GM12891 (cell line): ENCODE measurements around the gene NHS.

Experiments used
- DNase-seq: peaks from one replicate; pipeline ENCODE4 v3.0.0; 2011; ENCODE audit warnings: low spot score; ENCODE audit not compliant: insufficient read length
- FAIRE-seq: peaks from 2 replicates; lab custom pipeline; 2011; peaks lifted over from hg19 to GRCh38; lab: Jason Lieb, UNC
- PAX5 ChIP-seq: IDR thresholded peaks from 2 replicates; pipeline ENCODE4 v1.6.1; 2011; ENCODE audit warnings: low read length, moderate library complexity, mild to moderate bottlenecking; ENCODE audit not compliant: insufficient read depth, severe bottlenecking
- POLR2A ChIP-seq: IDR thresholded peaks from 2 replicates; pipeline ENCODE4 v1.6.1; 2011; ENCODE audit warnings: low read depth, low read length, control low read depth
- POLR2AphosphoS5 ChIP-seq: IDR thresholded peaks from 2 replicates; pipeline ENCODE4 v1.6.1; 2011; ENCODE audit warnings: low read depth, low read length, control low read depth
- POU2F2 ChIP-seq: IDR thresholded peaks from 2 replicates; pipeline ENCODE4 v1.6.1; 2011; ENCODE audit warnings: low read depth, mild to moderate bottlenecking, control low read depth, low read length, moderate library complexity
- SPI1 ChIP-seq: IDR thresholded peaks from 2 replicates; pipeline ENCODE4 v1.6.1; 2011; ENCODE audit warnings: low read depth, low read length, control low read depth
- TAF1 ChIP-seq: IDR thresholded peaks from 2 replicates; pipeline ENCODE4 v1.6.1; 2011; ENCODE audit warnings: low read depth, low read length, control low read depth

The NHS gene

DNA sequence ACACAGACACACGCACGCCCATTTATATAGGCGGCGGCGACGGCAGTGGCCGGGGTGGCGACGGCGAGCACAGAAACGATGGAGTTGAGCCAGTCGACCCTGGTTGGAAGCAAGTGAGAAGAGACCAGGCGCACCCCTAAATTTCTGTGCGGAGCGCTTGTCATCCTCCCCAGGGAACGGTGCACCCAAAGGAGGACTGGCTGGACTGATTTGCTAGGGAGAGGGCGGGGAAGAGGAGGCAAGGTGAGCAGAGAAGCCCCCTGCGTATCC lies 302 bp downstream of the NHS start:
- FAIRE-seq, result no peak
- no peak for DNase-seq
- no peak for TF ChIP-seq PAX5
- no peak for TF ChIP-seq POLR2A
- TF ChIP-seq POU2F2, result no peak
- TF ChIP-seq TAF1, result no peak
- no peak for TF ChIP-seq SPI1
- no peak for TF ChIP-seq POLR2AphosphoS5

DNA sequence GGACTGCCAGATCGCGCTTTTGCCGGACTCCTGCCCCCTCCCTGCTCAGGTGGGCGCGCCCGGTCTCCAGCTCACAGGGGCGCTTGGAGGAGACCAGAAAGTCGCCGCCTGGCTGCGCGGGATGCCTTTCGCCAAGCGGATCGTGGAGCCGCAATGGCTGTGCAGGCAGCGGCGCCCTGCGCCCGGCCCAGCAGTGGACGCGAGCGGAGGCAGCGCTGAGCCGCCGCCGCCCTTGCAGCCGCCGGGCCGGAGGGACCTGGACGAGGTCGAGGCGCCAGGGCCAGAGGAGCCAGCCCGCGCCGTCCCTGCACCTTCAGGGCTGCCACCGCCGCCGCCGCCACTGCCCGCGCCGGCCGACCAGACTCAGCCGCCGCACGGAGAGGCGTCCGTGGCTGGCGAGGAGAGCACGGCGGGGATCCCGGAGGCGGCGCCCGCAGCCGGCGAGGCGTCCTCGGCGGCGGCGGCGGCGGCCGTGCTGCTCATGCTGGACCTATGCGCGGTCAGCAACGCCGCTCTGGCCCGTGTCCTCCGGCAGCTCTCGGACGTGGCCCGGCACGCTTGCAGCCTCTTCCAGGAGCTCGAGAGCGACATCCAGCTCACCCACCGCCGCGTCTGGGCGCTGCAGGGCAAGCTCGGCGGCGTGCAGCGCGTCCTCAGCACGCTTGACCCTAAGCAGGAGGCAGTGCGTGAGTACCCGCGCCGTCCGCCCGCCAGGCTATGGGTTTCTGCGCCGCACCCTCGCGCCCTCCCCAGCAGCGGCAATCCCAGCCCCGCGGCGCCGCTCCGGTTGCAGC lies 834 bp downstream of the NHS start:
- FAIRE-seq, result no peak
- TF ChIP-seq PAX5 (no peak), POLR2A (no peak), POU2F2 (no peak), TAF1 (no peak)
- no peak for DNase-seq

DNA sequence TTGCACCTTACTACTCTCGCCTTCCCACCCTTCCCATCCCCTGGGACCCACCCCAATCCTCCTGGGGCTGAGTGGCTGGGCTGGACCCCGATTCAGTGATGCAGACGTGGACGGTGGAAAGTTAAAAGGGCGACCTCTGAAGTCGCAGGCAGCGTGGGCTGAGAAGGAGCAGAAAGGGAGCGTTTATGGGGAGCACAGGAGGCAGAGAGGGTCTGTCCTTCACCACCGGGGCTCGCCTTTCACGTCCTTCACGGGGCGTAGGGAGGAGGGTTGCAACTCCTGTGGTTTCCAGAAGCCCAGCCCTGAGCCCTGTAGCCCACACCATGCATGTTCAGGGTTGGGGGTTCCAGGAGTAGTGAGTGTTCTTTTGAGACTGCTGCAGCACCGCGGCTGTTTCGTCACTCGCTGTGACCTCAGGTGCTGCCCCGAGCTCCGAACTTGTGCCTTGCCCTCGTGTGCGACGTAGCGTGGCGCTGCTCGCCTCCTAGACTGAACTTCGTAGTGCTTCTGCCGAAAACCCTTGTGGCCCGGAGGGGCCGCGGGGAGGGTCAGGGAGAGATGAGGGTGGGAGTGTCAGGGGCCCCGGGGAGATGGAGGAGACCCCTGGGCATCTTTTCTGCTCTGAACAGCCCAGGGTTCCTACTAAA lies 1.6 kb downstream of the NHS start:
- FAIRE-seq (no peak), DNase-seq (no peak)
- TF ChIP-seq TAF1, result no peak
- TF ChIP-seq SPI1, result no peak
- TF ChIP-seq POLR2AphosphoS5, result no peak
- TF ChIP-seq PAX5, result no peak
- no peak for TF ChIP-seq POLR2A
- no peak for TF ChIP-seq POU2F2

DNA sequence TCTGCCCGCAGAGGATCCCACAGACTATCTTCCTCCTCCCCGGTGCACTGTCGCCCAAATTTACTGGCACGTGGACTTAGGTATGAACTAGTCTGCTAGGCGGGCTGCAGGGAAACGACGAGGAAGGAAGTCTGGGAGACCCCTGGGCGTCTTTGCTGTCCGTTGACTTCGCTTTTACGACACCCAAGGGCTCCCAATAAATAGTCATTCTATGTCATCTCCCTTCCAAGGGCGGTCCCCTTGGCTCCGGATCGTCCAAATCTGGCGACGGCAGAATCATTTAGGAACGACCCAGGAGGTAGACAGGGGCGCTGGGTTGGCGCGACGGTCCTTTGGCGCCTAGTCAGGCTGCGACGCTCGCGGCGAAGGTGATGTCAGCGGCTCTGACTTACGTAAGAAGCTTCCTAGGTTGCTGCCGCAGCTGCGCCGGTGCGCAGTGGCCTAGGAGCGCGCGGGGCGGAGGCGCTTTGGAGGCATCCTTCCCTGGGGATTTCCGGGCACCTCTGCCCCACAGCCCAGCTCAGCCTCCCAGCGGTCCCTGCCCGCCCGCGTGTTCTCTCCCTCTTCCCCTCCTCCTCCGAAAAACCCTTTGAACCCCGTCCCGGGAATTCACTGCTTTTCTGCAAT lies 2.2 kb downstream of the NHS start:
- DNase-seq, result no peak
- no peak for FAIRE-seq
- TF ChIP-seq POLR2A (no peak), POLR2AphosphoS5 (no peak), SPI1 (no peak), PAX5 (no peak), TAF1 (no peak), POU2F2 (no peak)

DNA sequence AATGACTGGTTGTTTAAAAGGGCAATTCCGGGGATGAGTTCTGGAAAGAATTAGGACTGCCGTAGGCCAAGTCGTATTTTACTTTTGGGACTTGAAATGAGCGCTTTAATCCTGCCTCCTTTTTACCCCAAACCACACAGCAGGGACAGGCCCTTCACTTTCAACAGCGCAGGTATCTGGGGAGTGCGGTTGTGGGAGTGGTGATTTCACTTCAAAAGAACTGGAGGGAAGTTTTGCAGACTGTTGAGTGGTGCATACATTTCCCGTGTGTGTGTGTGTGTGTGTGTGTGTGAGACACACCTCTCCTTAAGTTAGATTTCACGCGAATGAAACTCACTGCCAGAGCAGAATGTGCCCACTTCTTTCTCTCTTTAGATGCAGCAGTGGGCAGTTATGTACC lies 2.8 kb downstream of the NHS start:
- TF ChIP-seq POLR2A (no peak), SPI1 (no peak), POLR2AphosphoS5 (no peak), PAX5 (no peak), POU2F2 (no peak), TAF1 (no peak)
- DNase-seq, result no peak
- FAIRE-seq, result no peak

DNA sequence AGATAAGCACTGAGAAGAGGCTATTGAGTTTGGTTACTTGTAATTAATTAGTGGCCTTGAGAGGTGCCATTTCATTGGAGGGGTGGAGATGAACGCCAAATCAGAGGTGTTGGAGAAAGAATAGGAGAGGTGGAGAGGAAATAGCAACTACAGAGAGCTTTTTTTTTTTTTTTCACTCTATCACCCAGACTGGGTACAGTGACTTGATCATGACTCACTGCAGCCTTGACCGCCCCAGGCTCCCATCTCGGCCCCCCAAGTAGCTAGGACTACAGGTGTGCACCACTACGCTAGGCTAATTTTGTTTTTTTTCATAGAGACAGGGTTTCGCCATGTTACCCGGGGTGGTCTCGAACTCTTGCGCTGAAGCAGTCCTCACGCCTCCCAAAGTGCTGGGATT lies 5.2 kb downstream of the NHS start:
- DNase-seq, result no peak
- TF ChIP-seq TAF1 (no peak), POLR2A (no peak), PAX5 (no peak), POLR2AphosphoS5 (no peak), POU2F2 (no peak), SPI1 (no peak)
- FAIRE-seq, result no peak

DNA sequence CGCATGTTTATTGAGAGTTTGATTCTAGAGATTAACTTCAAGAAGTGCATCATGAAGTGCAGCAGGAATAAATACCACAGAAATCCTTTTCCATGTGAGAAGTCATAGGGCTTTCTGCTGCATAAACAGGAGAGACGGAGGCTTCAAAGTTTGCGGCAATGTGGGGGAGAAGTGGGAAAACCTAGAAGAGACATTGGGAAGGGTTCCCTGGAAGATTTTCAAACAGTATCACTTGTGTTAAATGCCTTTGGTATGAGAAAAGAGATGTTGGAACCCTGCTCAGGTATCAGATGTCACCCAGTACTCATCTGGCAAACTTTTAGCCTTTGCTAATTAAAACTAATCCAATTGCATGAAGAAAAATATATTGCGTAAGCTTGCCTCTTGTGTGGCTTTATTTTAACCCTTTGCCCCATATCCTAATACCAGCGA lies 15.4 kb downstream of the NHS start:
- TF ChIP-seq POU2F2, result no peak
- no peak for TF ChIP-seq PAX5
- no peak for TF ChIP-seq SPI1
- TF ChIP-seq POLR2AphosphoS5, result no peak
- TF ChIP-seq POLR2A, result no peak
- no peak for TF ChIP-seq TAF1
- DNase-seq (no peak), FAIRE-seq (no peak)

DNA sequence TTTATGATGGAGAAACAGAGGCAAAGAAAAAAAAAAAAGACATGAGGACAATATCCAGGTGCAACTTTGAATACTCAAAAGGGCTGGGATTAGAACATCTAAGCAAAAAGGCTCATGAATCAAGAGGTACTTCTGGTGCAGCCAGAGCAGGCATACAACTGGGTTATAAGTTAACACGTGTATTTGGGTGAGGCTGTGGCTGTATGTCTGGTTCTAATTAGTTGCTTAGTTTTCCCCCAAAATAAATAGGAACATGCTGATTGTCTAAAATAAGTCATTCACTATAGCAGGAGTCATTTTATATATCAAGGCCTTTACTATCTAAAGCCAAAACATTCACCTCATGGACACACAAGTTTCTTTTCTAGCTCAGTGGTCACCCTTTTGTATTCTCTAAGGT lies 20.2 kb downstream of the NHS start:
- no peak for FAIRE-seq
- DNase-seq, result no peak
- TF ChIP-seq POLR2A (no peak), SPI1 (no peak), PAX5 (no peak), POLR2AphosphoS5 (no peak), TAF1 (no peak), POU2F2 (no peak)

DNA sequence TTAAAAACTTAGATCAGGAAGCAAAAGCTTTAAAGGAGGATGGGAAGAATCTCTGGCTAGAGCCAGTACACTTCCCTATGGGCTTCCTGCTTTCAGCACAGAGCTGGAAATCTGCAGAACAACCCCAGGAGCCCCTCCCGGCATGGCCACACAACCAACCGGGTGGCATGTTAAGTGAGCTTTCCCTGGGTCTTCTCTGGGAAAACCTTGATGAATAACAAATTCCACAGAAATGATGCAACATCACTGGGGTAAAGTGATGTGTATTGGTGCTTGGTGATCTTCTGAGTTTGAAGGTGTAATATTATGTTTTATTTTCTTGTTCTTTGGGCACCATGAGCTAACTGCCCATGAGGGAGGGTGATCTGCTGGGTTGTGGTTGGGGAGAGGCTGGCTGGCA lies 22.1 kb downstream of the NHS start:
- TF ChIP-seq TAF1 (no peak), POU2F2 (no peak), PAX5 (no peak), POLR2AphosphoS5 (no peak), POLR2A (no peak), SPI1 (no peak)
- DNase-seq (no peak), FAIRE-seq (no peak)
